Uterus (tissue), 2 donors: ENCODE data around the gene NRG3.

ENCODE experiments used
- CTCF ChIP-seq, 4 experiments: fragments of 200-600 bp in 2 of 4; fragments of 450-650 bp in 2 of 4; sonication (generic) in 2 of 4; IDR thresholded peaks; one replicate each; pipeline ENCODE4 v1.5.1; 2016 to 2019; ENCODE audit warnings: antibody characterized with exemption in 4 of 4, mild to moderate bottlenecking in 2 of 4, moderate library complexity in 1 of 4
- POLR2A ChIP-seq, 2 donors: fragments of 450-650 bp; IDR thresholded peaks; one replicate each; pipeline ENCODE4 v1.6.1; 2016; ENCODE audit warnings: antibody characterized with exemption in 2 of 2, mild to moderate bottlenecking in 1 of 2, moderate library complexity in 1 of 2

- no peak for TF ChIP-seq CTCF (IDR thresholded peaks at IDR 0.05)
- TF ChIP-seq POLR2A (IDR thresholded peaks at IDR 0.05): no peak
Observed at GRCh38 chr10:83007510-83007909, 1132.5 kb downstream of the NRG3 start.
